Hepatocyte (in vitro differentiated cells): Measurements from ENCODE around the gene CT45A5.
"Not testable (repeated sequence)": the region's sequence is repeated elsewhere in the genome, so short reads cannot be mapped to it uniquely, and the experiment has no call there.

Experiments used
- EZH2 ChIP-seq: fragments of 200-600 bp; sonication (generic); IDR thresholded peaks from 2 replicates; pipeline ENCODE4 v1.6.1; 2016; ENCODE audit warnings: antibody characterized with exemption, mild to moderate bottlenecking, borderline replicate concordance
- TF ChIP-seq, protein P1 (sequence below): fragments of 200-600 bp; sonication (generic); IDR thresholded peaks from 2 replicates; pipeline ENCODE4 v1.5.1; 2016; ENCODE audit warnings: antibody characterized with exemption, mild to moderate bottlenecking; ENCODE audit not compliant: poor library complexity

DNA sequence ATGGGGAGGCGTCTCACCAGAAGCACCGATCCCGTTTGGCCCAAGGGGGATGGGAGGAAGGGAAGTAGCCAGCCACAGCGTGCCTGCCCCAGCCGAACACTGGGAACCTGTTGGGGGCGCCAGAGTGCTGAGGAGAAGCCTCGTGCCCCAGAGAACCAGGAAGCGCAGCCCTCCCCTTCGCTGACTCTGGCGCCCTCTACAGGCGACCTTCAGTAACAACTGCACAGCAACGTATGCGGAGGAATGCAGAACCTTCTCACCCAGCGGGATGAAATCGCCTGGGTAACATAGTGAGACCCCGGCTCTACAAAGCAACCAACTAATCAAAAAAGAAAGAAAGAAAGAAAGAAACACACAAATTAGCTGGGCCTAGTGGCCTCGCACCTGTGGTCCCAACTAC is 34.6 kb upstream of the CT45A5 start, which contains the start of gene CT45A2:
- TF ChIP-seq, protein P1, sequence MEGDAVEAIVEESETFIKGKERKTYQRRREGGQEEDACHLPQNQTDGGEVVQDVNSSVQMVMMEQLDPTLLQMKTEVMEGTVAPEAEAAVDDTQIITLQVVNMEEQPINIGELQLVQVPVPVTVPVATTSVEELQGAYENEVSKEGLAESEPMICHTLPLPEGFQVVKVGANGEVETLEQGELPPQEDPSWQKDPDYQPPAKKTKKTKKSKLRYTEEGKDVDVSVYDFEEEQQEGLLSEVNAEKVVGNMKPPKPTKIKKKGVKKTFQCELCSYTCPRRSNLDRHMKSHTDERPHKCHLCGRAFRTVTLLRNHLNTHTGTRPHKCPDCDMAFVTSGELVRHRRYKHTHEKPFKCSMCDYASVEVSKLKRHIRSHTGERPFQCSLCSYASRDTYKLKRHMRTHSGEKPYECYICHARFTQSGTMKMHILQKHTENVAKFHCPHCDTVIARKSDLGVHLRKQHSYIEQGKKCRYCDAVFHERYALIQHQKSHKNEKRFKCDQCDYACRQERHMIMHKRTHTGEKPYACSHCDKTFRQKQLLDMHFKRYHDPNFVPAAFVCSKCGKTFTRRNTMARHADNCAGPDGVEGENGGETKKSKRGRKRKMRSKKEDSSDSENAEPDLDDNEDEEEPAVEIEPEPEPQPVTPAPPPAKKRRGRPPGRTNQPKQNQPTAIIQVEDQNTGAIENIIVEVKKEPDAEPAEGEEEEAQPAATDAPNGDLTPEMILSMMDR = not testable (repeated sequence)
- TF ChIP-seq EZH2 = not testable (repeated sequence)
